M059J (cell line): Measurements from ENCODE around the gene RPTOR. TPM values are rescaled to one million over a fixed set of nuclear protein-coding genes. Genes with fewer than 3 reads are reported as not detected.
A peak's percentile ranks its signal among the peaks of the same experiment; 100 is the strongest.

Experiments
- DNase-seq: peaks from one replicate; pipeline ENCODE4 v3.0.0-alpha.2; 2012; ENCODE audit warnings: low read depth
- total RNA-seq: library from RNA; depleted of rRNA; stranded (reverse); fragments of >200 nt; shearing (Covaris generic); gene quantifications from 2 replicates; pipeline ENCODE4 v1.2.3, GENCODE V29; 2014

Gene RPTOR
- total RNA-seq, 1 experiment from 2014 or later, result 20.8 TPM

GRCh38 chr17:80845863-80846671, 301.4 kb downstream of the RPTOR start:
- no peak for DNase-seq

GRCh38 chr17:80846932-80847331, 302.3 kb downstream of the RPTOR start:
- no peak for DNase-seq

GRCh38 chr17:80847496-80848230, 303.0 kb downstream of the RPTOR start:
- no peak for DNase-seq

- DNase-seq, result no peak
Observed at GRCh38 chr17:80848449-80849102, 303.9 kb downstream of the RPTOR start.

GRCh38 chr17:80849119-80849518, 304.5 kb downstream of the RPTOR start:
- DNase-seq, result no peak

GRCh38 chr17:80850109-80850508, 305.5 kb downstream of the RPTOR start:
- DNase-seq, result no peak

GRCh38 chr17:80850817-80851216, 306.2 kb downstream of the RPTOR start:
- DNase-seq, result peak; percentile 28

GRCh38 chr17:80851277-80851925, 306.8 kb downstream of the RPTOR start:
- no peak for DNase-seq

- DNase-seq, result no peak
Observed at GRCh38 chr17:80852476-80853015, 307.9 kb downstream of the RPTOR start.

- no peak for DNase-seq
Observed at GRCh38 chr17:80853076-80853475, 308.4 kb downstream of the RPTOR start.

GRCh38 chr17:80854220-80854619, 309.6 kb downstream of the RPTOR start:
- no peak for DNase-seq

- no peak for DNase-seq
Observed at GRCh38 chr17:80855196-80855947, 310.7 kb downstream of the RPTOR start.

GRCh38 chr17:80855948-80856862, 311.6 kb downstream of the RPTOR start:
- peak; percentile 98 for DNase-seq

- peak; percentile 15 for DNase-seq
Observed at GRCh38 chr17:80856863-80857755, 312.5 kb downstream of the RPTOR start.

GRCh38 chr17:80857756-80858171, 313.1 kb downstream of the RPTOR start:
- no peak for DNase-seq

- peak; percentile 8 for DNase-seq
Observed at GRCh38 chr17:80858301-80859001, 313.8 kb downstream of the RPTOR start.

GRCh38 chr17:80859002-80859941, 314.6 kb downstream of the RPTOR start:
- peak; percentile 93 for DNase-seq
